ENCODE measurements around the gene FAM81A.

DNA sequence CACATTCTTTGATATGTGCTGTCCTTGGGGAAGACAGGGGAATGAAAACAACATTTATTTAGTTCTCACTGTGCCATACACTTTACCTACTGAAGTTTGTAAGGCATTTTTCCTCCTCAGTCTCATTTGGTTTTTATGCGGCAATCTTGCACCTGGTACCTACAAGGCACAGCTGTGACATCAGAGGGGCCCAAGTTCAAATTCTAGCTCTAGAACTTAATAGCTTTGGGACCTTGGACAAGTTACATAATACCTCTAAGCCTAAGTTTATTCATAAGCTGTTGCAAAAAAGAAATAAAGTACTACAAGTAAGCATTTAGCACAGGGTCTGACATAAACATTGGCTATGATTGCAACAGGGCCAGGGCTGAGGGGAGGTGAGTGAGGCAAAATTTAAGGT, 5.6 kb upstream of the FAM81A start:
- TF ChIP-seq POLR2A (IDR thresholded peaks at IDR 0.05) = no peak
- TF ChIP-seq, protein P1, sequence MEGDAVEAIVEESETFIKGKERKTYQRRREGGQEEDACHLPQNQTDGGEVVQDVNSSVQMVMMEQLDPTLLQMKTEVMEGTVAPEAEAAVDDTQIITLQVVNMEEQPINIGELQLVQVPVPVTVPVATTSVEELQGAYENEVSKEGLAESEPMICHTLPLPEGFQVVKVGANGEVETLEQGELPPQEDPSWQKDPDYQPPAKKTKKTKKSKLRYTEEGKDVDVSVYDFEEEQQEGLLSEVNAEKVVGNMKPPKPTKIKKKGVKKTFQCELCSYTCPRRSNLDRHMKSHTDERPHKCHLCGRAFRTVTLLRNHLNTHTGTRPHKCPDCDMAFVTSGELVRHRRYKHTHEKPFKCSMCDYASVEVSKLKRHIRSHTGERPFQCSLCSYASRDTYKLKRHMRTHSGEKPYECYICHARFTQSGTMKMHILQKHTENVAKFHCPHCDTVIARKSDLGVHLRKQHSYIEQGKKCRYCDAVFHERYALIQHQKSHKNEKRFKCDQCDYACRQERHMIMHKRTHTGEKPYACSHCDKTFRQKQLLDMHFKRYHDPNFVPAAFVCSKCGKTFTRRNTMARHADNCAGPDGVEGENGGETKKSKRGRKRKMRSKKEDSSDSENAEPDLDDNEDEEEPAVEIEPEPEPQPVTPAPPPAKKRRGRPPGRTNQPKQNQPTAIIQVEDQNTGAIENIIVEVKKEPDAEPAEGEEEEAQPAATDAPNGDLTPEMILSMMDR (IDR thresholded peaks at IDR 0.05) = no peak

All from thyroid gland (tissue), 4 donors.